ENCODE measurements around the gene ACTL6A.

GRCh38 chr3:179562591-179563270, at the start of gene ACTL6A:
- TF ChIP-seq YY1 (IDR thresholded peaks at IDR 0.05; ENCODE audit: insufficient read depth, insufficient read length): peak; percentile 5
- TF ChIP-seq SUZ12 (IDR thresholded peaks at IDR 0.05; ENCODE audit: extremely low read depth, insufficient read depth, insufficient read length): no peak
- no peak for TF ChIP-seq ZNF274 (IDR thresholded peaks at IDR 0.05; ENCODE audit: low read depth, low read length)
